Kidney epithelial cell (primary cell): ENCODE measurements around the gene NSD2. TPM values are rescaled to one million over a fixed set of nuclear protein-coding genes. Genes with fewer than 3 reads are reported as not detected.

ENCODE experiments used
- DNase-seq: peaks from one replicate; pipeline ENCODE4 v3.0.0-alpha.2; 2010; ENCODE audit warnings: low read depth
- H3K27me3 ChIP-seq: 2 replicates; pipeline ENCODE4 v1.6.0; 2011; ENCODE audit warnings: low read length; ENCODE audit not compliant: control insufficient read depth, insufficient read depth
- H3K36me3 ChIP-seq: 2 replicates; pipeline ENCODE4 v1.5.1; 2011; ENCODE audit warnings: low read length; ENCODE audit not compliant: control insufficient read depth, insufficient read depth
- H3K4me3 ChIP-seq: 2 replicates; pipeline ENCODE4 v1.5.1; 2011; ENCODE audit warnings: low read depth, mild to moderate bottlenecking, control low read depth, low read length
- total RNA-seq: library from RNA; depleted of rRNA; stranded (reverse); fragments of >200 nt; gene quantifications from 2 replicates; pipeline ENCODE4 v1.2.3, GENCODE V29; 2015
- TF ChIP-seq, protein P1 (sequence below): IDR thresholded peaks from 2 replicates; pipeline ENCODE4 v1.5.1; 2011; ENCODE audit warnings: mild to moderate bottlenecking, moderate library complexity, low read length, control low read depth, inconsistent platforms; ENCODE audit not compliant: insufficient read depth, poor library complexity, severe bottlenecking

The NSD2 gene
- total RNA-seq, 1 donor from 2014 or later = 68.5 TPM

- H3K36me3 ChIP-seq = no peaks in the 10 kb centered on the region
- TF ChIP-seq, protein P1, sequence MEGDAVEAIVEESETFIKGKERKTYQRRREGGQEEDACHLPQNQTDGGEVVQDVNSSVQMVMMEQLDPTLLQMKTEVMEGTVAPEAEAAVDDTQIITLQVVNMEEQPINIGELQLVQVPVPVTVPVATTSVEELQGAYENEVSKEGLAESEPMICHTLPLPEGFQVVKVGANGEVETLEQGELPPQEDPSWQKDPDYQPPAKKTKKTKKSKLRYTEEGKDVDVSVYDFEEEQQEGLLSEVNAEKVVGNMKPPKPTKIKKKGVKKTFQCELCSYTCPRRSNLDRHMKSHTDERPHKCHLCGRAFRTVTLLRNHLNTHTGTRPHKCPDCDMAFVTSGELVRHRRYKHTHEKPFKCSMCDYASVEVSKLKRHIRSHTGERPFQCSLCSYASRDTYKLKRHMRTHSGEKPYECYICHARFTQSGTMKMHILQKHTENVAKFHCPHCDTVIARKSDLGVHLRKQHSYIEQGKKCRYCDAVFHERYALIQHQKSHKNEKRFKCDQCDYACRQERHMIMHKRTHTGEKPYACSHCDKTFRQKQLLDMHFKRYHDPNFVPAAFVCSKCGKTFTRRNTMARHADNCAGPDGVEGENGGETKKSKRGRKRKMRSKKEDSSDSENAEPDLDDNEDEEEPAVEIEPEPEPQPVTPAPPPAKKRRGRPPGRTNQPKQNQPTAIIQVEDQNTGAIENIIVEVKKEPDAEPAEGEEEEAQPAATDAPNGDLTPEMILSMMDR = no peak
- no peak for DNase-seq
- no peak overlapping the region for H3K4me3 ChIP-seq
- no peaks in the 10 kb centered on the region for H3K27me3 ChIP-seq
These were observed 72.7 kb downstream of the NSD2 start for GRCh38 chr4:1943928-1944327.

DNA sequence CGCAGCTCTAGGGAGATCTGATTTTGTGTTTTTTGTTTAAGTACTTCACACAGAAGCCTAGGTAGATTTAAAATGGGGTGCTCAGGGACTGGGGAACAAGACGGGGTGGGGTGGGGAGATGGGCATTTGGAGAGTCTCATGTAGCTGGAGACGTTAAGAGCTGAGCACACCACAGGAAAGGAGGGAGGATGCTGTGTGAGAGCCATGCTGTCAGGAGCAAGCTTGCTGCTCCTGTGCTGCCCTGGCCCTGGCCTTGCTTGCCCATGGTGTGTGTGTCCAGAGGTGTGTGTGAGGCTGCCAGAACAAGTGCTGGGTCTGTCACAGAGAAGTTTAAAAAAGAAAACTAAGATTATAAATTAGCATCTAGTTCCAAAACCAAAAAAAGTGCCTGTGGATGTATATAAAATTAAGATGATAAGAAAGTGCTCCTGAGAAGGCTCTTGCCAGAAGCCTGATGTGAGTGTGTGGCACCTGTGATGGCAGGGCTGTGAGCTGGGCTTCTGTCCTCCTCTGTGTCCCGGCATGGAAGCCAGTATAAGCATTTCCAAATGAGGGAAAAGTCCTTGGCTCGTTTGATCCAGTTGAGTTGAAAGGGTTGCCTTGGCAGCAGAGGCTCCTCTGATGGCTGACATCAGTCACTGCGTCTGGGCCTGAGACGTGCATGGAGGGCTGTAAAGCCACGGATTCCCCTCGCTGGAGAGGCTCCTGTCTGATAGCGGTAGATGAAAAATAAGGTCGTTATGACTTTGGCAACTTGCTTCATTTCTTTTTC lies 74.1 kb downstream of the NSD2 start:
- Histone ChIP-seq H3K27me3 (no peaks in the 10 kb centered on the region), H3K36me3 (no peaks in the 10 kb centered on the region), H3K4me3 (no peak overlapping the region)
- TF ChIP-seq, protein P1 = no peak
- DNase-seq = no peak

- no peak for DNase-seq
- Histone ChIP-seq H3K4me3 (no peak overlapping the region), H3K36me3 (no peaks in the 10 kb centered on the region), H3K27me3 (no peaks in the 10 kb centered on the region)
- TF ChIP-seq, protein P1 = no peak
These were observed 74.7 kb downstream of the NSD2 start for GRCh38 chr4:1945912-1946311.

DNA sequence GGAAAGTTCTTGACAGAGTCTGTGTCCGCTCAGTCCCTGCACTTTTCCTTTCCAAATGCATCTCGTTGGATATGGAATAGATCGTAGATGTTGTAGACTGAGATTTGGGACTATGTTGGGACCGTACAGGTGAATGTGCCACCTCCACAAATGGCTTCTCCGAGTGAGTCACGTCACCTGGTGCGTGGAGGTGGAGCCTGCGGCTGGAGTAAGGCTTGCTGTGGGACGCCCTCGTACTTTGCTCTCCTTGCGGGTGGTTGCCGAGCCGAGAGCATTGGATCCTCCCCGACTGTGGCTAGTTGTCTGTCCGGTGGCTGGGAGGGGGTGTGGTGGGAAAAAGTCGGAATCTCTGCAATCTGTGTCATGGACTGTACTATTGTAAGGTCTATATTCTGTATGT lies 77.0 kb downstream of the NSD2 start:
- no peak overlapping the region for H3K4me3 ChIP-seq
- H3K36me3 ChIP-seq = no peaks in the 10 kb centered on the region
- TF ChIP-seq, protein P1 = no peak
- DNase-seq = no peak
- no peaks in the 10 kb centered on the region for H3K27me3 ChIP-seq

DNA sequence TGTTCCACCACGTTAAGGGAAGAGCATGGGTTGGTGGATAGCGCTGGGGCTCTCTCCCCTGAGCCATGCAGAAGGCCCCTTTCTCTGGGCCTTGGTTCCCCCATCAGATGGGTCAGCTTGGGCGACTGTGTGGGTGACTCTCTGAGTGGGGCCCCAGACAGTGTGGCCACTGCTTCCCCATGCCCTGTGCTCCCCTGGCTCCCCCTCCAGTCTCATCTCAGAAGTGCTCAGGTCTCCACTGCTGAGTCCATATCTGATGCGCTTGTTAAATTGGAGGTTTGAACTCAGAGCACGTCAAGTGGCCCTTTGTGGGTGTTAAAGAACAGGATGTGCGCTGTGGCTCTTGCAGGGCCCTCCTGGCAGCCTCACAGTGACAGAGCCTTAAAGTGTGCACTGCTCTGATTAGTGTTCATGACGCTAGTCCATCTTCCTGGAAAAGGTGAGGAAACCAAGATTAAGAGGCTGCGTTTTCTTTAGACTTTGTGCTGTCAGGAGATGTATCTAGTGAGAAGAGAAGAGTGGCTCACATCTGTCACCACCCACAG lies 77.8 kb downstream of the NSD2 start:
- Histone ChIP-seq H3K36me3 (peaks cover 1% of the 10 kb centered on the region), H3K27me3 (no peaks in the 10 kb centered on the region), H3K4me3 (no peak overlapping the region)
- TF ChIP-seq, protein P1 = no peak
- DNase-seq = no peak

DNA sequence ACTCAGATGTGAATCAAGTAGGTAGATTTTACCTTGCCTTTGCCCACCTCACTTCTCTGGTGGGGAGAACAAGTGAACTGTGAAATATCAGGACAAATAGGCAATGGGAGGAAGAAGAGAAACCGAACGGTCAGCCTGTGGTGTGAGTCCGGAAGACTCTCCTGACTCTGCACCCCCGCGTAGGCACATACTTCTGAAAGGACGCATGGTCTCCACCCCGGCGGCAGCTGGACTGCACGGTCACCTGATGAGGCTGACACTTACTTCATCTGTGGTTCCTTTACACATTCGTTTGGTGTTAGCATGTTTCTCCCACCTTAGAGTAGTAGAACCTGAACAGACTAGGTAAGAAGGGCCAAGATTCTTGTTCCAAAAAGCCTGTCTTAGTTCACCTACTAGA lies 79.2 kb downstream of the NSD2 start:
- Histone ChIP-seq H3K4me3 (no peak overlapping the region), H3K27me3 (no peaks in the 10 kb centered on the region), H3K36me3 (peaks cover 1% of the 10 kb centered on the region)
- no peak for DNase-seq
- TF ChIP-seq, protein P1 = no peak
